ENCODE measurements around the gene NLRP8.
"Not testable (repeated sequence)": the region's sequence is repeated elsewhere in the genome, so short reads cannot be mapped to it uniquely, and the experiment has no call there.

Gene NLRP8

DNA sequence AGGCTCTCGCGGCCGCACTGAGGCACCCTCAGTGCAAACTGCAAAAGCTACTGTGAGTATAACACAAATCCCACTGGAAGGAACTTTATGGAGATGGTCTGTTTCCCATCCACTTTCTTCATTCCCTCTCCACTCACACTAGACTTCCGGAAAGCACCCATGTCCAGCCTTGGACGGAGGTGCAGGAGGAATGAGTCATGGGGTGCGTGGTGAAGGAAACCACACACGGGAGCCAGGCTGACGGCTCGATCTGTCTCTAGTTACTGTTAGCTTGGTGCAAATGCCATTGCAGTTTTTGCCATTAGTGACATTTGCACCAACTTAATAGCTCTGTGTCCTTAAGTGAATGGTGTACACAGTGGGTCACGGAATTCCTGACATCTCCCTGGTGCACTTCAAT is 14.6 kb downstream of the NLRP8 start:
- no peak for DNase-seq
- intact Hi-C loops (cut with DNase I) = no loop called here

DNA sequence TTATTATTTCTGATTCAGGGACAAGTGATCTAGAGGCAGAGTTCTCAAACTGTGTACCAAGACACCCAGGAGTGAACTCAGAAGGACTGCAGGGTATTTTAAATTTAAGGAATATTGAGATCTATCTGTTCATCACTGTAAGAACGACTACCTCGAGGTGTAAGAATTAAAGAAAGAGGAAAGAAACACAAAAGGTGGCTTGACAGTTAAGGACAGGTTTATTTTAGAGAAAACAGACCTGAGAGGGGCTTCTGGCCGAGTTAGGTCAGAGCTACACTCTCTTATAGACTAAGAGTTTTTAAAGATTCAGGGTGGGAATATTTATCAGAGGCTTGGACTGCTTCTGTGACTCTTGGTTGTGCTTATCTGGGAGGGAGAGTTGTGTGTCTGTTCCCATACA is 26.4 kb downstream of the NLRP8 start:
- intact Hi-C loops (cut with DNase I) = no loop called here
- no peak for DNase-seq

- intact Hi-C loops (cut with DNase I) = no loop called here
- DNase-seq = no peak
Measured at GRCh38 chr19:55980415-55980814, 32.8 kb downstream of the NLRP8 start.

DNA sequence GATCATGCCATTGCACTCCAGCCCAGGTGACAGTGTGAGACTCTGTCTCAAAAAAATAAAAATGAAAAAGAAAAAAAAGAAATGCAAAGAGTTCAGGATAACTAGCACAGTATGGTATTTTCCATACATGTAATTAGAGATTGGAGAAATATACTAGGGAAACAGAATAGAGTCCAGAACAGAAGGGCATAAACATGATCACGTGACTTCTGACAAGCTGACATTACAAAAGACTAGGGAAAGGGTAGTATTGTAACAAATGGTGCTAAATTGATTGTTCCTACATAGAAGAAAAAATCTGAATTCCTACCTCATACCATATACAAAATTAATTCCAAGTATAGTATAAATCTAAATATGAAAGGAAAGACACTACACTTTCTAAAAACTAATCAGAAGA is 37.6 kb downstream of the NLRP8 start:
- intact Hi-C loops (cut with DNase I) = no loop called here
- no peak for DNase-seq

- intact Hi-C loops (cut with DNase I) = no loop called here
- no peak for DNase-seq
Measured at GRCh38 chr19:55986487-55986886, 38.9 kb downstream of the NLRP8 start, which contains the start of gene NLRP5. NLRP5 (plus strand) TSS chr19:55986775.

DNA sequence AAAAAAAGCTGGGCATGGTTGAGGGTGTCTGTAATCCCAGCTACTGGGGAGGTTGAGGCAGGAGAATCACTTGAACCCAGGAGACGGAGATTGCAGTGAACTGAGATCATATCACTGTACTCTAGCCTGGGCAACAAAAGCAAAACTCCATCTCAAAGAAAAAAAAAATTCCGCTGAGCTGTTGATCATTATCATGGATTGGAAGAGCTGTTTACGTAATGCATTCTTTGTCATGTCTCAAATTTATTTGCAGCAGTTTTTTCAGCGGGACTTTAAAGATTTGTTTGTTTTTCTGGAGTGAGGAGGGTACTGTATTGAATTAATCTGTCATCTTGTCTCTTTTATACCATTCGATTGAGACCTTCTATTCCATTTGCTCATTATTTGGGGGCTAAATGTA is 43.2 kb downstream of the NLRP8 start:
- intact Hi-C loops (cut with DNase I) = no loop called here
- no peak for DNase-seq

- DNase-seq = no peak
- intact Hi-C loops (cut with DNase I) = no loop called here
Measured at GRCh38 chr19:55993492-55993891, 45.9 kb downstream of the NLRP8 start.

DNA sequence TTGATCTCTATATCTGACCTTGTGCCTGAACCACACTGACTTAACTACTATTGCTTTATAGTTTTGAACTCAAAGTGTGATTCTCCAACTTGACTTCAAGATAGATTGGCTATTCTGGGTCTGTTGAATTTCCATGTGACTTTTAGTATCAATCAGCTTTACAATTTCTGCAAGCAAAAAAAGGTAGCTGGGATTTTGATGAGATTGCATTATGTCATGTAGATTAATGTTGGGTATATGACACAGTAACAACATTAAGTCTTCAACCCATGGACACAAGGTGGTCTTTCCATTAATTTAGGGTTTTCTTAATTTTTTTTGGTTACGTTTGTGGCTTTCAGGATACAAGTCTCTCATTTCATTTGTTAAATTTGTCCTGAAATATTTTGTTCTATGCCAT is 67.1 kb downstream of the NLRP8 start:
- intact Hi-C loops (cut with DNase I) = no loop called here
- DNase-seq = no peak

DNA sequence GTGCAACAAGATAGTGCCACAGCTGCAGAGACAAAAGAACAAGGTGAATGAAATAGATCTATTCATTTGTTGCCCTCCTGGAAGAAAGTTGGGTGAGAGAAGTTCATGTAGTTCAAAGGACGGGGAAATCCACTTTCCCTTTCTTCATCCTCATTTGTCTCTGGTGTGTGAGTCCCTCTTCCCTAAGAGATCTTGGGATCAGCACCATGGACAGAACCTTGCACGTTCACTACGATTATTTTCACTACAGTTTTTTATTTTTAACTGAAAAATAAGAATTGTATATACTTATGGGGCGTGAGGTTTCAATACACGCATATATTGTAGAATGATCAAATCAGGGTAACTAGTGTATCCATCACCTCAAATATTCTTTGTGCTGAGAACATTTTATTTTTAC is 68.1 kb downstream of the NLRP8 start:
- no peak for DNase-seq
- intact Hi-C loops (cut with DNase I) = no loop called here

DNA sequence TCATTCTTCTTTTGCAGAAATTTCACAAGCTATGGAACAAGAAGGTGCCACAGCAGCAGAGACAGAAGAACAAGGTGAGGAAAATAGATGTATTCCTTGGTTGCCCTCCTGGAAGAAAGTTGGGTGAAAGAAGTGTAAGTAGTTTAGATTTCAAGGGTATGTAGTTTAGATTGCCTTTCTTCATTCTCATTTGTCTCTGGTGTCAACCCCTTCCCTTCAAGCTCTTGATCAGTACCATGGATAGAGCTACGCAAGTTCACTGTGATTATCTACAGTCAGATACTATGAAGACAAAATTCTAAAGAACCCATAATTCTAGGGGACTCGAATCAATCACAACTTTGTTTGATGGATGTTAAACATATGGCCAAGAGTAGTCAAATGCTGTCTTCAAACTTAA is 71.7 kb downstream of the NLRP8 start:
- intact Hi-C loops (cut with DNase I); DNase-seq: not testable (repeated sequence)

GRCh38 chr19:56020355-56020975 is 72.8 kb downstream of the NLRP8 start:
- DNase-seq; intact Hi-C loops (cut with DNase I): not testable (repeated sequence)

GRCh38 chr19:56026769-56027168 is 79.1 kb downstream of the NLRP8 start:
- DNase-seq = no peak
- intact Hi-C loops (cut with DNase I) = no loop called here
